HG02981 (cell line): ENCODE results near the gene FKBP3.
A peak's percentile ranks its signal among the peaks of the same experiment; 100 is the strongest.
"Not testable (repeated sequence)": the region's sequence is repeated elsewhere in the genome, so short reads cannot be mapped to it uniquely, and the experiment has no call there.

ENCODE experiments used
- ATAC-seq: cut with Tn5 transposase; IDR thresholded peaks from one replicate; pipeline ENCODE4 v1.9.1; 2021; ENCODE audit warnings: mild to moderate bottlenecking, moderate library complexity; ENCODE audit not compliant: unreplicated experiment

FKBP3 gene

GRCh38 chr14:45114327-45114726, 20.0 kb downstream of the FKBP3 start:
- no peak for ATAC-seq

GRCh38 chr14:45112896-45113781, 21.1 kb downstream of the FKBP3 start:
- ATAC-seq, result no peak

- ATAC-seq, result no peak
Measured at GRCh38 chr14:45104561-45104960, 29.7 kb downstream of the FKBP3 start.

GRCh38 chr14:45103806-45104205, 30.5 kb downstream of the FKBP3 start:
- no peak for ATAC-seq

- ATAC-seq, result no peak
Measured at GRCh38 chr14:45096218-45096617, 38.1 kb downstream of the FKBP3 start.

- no peak for ATAC-seq
Measured at GRCh38 chr14:45095143-45095542, 39.1 kb downstream of the FKBP3 start.

- no peak for ATAC-seq
Measured at GRCh38 chr14:45094275-45094674, 40.0 kb downstream of the FKBP3 start.

GRCh38 chr14:45091710-45092109, 42.6 kb downstream of the FKBP3 start:
- no peak for ATAC-seq

GRCh38 chr14:45089813-45090212, 44.5 kb downstream of the FKBP3 start:
- ATAC-seq, result no peak

- no peak for ATAC-seq
Measured at GRCh38 chr14:45084946-45085346, 49.3 kb downstream of the FKBP3 start.

GRCh38 chr14:45083976-45084722, 50.1 kb downstream of the FKBP3 start, which contains the start of gene PRPF39:
Gene PRPF39, plus strand, starts transcription at chr14:45084116. Its CDS starts 11,124 bp downstream, at chr14:45095240.
- ATAC-seq, result peak; percentile 87

- no peak for ATAC-seq
Measured at GRCh38 chr14:45083617-45083975, 50.7 kb downstream of the FKBP3 start.

GRCh38 chr14:45082420-45082819, 51.9 kb downstream of the FKBP3 start:
- ATAC-seq, result no peak

- not testable (repeated sequence) for ATAC-seq
Measured at GRCh38 chr14:45081096-45081495, 53.2 kb downstream of the FKBP3 start.

GRCh38 chr14:45080416-45080968, 53.8 kb downstream of the FKBP3 start:
- ATAC-seq, result not testable (repeated sequence)

- no peak for ATAC-seq
Measured at GRCh38 chr14:45078323-45078722, 56.0 kb downstream of the FKBP3 start.

GRCh38 chr14:45073231-45073879, 60.9 kb downstream of the FKBP3 start:
- ATAC-seq, result no peak

- ATAC-seq, result no peak
Measured at GRCh38 chr14:45072126-45072525, 62.2 kb downstream of the FKBP3 start.

GRCh38 chr14:45070215-45070614, 64.1 kb downstream of the FKBP3 start:
- ATAC-seq, result no peak

- no peak for ATAC-seq
Measured at GRCh38 chr14:45068396-45068795, 65.9 kb downstream of the FKBP3 start.

- no peak for ATAC-seq
Measured at GRCh38 chr14:45066667-45067066, 67.6 kb downstream of the FKBP3 start.
